Measurements from ENCODE around the gene PDX1.

PDX1 gene

GRCh38 chr13:27922883-27923612 lies 3.2 kb downstream of the PDX1 start:
- DNase-seq = no peak

GRCh38 chr13:27923794-27924528 lies 4.2 kb downstream of the PDX1 start:
- DNase-seq = no peak

DNA sequence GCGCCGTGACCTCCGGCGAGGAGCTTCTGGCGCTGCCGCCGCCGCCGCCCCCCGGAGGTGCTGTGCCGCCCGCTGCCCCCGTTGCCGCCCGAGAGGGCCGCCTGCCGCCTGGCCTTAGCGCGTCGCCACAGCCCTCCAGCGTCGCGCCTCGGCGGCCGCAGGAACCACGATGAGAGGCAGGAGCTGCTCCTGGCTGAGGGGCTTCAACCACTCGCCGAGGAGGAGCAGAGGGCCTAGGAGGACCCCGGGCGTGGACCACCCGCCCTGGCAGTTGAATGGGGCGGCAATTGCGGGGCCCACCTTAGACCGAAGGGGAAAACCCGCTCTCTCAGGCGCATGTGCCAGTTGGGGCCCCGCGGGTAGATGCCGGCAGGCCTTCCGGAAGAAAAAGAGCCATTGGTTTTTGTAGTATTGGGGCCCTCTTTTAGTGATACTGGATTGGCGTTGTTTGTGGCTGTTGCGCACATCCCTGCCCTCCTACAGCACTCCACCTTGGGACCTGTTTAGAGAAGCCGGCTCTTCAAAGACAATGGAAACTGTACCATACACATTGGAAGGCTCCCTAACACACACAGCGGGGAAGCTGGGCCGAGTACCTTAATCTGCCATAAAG lies 4.8 kb downstream of the PDX1 start:
- DNase-seq = no peak

DNA sequence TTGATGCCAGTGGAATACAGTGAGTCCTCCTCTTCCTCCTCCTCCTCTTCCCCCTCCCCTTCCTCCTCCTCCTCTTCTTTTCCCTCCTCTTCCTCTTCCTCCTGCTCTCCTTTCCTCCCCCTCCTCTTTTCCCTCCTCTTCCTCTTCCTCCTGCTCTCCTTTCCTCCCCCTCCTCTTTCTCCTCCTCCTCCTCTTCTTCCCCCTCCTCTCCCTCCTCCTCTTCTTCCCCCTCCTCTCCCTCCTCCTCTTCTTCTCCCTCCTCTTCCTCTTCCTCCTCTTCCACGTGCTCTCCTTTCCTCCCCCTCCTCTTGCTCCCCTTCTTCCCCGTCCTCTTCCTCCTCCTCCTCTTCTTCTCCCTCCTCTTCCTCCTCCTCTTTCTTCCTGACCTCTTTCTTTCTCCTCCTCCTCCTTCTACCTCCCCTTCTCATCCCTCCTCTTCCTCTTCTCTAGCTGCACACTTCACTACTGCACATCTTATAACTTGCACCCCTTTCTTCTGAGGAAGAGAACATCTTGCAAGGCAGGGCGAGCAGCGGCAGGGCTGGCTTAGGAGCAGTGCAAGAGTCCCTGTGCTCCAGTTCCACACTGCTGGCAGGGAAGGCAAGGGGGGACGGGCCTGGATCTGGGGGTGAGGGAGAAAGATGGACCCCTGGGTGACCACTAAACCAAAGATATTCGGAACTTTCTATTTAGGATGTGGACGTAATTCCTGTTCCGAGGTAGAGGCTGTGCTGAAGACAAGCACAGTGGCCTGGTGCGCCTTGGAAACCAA lies 5.6 kb downstream of the PDX1 start:
- no peak for DNase-seq

DNA sequence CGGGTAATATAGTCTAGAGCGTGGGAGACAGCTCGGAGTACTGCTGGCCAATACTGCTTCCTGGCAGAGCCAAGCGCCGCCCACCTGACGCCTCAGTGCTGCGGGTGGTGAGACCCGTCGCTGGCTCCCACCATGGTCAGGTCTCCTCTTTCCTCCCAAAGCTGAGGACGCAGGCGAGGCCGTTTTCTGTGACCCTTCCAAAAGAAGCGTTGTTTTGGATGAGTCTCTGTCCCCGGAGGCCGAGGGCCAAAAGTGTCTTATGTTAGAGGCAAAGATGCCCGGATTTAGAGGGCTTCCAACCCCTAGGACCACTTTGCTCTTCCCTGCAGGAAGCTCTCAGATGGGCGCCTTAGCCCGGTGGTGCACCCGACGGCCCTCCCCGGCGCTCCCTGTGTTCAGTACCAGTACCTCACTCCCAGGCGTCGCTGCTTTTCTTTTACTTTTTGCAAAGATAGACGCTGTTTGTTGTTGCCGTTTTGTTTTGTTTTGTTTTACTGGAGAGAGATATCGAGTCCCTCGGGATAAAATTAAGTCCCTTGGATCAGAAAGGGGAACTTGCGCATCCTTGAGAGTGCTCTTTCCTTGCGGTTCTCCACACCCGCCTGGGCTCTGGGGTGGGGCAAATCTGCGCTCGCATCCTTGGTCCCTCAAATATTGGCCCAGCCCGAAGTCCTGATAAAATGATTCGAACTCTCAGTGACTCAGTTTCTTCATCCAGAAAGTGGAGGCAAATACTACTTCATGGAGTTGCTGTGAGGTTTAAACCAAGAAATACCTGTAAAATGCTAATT lies 7.0 kb downstream of the PDX1 start:
- DNase-seq = no peak

- DNase-seq = no peak
These were observed 7.9 kb downstream of the PDX1 start for GRCh38 chr13:27927444-27928352.

DNA sequence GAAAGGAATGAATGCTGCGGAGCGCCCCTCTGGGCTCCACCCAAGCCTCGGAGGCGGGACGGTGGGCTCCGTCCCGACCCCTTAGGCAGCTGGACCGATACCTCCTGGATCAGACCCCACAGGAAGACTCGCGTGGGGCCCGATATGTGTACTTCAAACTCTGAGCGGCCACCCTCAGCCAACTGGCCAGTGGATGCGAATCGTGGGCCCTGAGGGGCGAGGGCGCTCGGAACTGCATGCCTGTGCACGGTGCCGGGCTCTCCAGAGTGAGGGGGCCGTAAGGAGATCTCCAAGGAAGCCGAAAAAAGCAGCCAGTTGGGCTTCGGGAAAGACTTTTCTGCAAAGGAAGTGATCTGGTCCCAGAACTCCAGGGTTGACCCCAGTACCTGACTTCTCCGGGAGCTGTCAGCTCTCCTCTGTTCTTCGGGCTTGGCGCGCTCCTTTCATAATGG lies 8.6 kb downstream of the PDX1 start:
- no peak for DNase-seq

GRCh38 chr13:27928805-27929753 lies 9.3 kb downstream of the PDX1 start:
- DNase-seq = no peak

DNA sequence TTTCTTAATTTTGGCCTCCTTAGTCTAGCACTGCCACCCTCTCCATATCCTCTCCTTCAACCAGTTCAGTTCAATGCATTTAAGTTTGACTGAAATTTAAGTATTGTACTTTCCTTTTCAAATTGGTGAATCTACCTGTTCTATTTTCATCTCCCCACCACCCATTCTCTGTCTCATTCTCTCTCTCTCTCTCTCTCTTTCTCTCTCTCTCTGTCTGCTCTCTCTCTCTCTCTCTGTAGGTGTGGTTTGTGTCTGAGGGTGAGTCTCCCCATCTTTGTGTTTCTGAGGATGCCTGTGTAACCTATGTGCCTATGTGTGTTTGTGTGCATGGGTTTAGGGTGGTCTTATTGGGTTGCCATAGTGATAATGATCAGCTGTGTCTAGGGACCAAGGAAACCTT lies 10.1 kb downstream of the PDX1 start:
- no peak for DNase-seq

DNA sequence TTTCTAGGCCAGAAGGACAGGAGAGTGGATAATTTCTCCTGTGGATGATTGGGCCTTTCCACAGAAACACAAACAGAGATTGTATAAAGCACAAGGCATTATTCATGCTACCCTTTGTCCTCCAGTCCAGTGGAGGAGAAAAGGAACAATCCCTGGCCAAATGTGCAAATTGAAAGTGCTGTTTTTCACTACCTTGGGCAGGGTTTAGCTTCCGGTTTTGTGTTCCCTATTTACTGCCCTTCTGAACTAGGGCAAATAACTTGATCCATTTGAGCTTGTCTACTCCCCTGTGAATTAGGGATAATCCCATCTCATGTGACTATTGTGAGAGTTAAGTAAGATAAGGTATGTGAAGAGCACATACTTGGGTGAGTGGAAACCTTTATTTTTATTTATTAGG lies 13.3 kb downstream of the PDX1 start:
- DNase-seq = no peak

GRCh38 chr13:27933580-27934328 lies 14.0 kb downstream of the PDX1 start:
- DNase-seq = no peak

DNA sequence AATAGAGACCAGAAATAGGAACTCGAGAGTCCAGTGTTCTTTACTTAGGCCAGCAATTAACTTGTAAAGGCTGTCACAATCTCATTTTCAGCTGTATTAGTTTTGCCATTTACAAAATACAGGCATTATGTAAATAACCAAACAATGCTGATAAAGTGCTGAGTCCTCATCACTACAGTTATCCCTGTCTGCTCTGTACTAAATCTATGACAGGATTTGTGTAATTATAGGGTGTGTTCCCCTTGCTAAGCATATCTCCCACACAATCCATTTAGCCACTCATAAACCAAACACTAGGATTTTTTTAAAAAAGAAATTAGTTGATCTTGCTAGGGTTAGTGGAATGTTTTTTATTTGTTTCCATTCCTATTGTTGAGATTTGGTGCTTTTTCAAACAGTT lies 23.2 kb downstream of the PDX1 start:
- no peak for DNase-seq

- DNase-seq = no peak
These were observed 33.3 kb downstream of the PDX1 start for GRCh38 chr13:27952876-27953675.

DNA sequence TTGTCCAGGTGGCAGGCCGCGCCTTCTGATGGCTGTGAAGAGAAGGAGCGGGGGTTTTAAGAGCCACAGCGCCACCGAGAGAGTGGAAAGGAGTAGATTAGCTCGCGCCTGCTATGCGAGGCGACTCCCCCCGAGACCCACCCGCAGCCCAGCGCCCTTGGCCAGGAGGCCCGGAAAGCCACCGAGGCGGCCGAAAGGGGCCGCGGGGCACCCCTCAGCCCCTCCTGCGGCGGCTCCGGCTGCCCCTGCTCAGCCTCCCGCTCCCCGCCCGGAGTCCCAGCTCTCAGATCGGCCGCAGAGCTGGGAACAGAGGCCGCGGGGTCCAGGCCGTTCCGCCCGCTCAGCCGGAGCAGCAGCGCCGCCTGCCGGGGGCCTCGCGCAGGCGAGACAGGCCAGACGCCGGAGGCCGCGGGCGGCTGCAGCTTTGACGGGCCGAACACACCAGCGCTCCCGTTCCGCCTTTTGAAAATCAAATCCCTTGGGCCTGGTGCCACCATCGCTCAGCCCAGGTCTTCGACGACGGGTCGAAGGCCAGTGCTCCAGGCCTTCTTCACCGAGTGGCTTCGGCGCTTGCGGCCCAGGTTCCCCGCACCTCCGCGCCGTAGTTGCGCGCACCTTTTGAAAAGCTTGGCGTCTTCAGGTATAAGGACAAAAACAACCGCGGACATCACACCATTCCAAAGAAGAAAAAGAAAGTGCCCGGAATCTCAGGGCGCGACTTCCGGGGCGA lies 34.0 kb downstream of the PDX1 start:
- DNase-seq = peak; percentile 78

- DNase-seq = peak; percentile 38
These were observed 34.6 kb downstream of the PDX1 start for GRCh38 chr13:27954406-27954851.

DNA sequence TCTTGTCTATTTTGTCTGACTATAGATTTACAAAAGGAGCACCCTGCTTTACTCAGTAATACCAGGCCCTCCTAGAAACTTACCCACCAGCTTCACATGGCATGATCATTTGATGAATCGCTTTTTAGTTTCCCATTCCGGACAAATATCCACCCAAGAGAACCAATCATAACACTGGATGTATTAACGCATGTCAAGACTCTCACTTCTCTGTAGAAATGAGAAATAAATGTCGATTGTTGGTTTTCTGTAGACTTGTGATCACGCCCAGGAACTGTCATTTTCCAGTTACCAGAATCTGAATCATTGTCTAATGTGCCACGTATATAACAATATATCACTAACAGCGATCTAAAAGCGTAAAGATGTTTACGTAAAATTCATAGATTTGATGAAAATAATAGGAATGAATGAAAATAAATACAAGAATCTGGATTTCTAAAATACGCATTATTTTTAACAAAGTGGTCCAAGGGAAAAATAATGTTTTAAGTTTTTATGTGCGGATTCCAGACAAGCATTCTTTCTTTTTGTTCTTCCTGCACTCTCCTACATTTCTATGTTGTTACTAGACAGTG lies 35.3 kb downstream of the PDX1 start:
- no peak for DNase-seq

GRCh38 chr13:27956576-27957300 lies 36.9 kb downstream of the PDX1 start:
- no peak for DNase-seq
